K562 (cell line): Measurements from ENCODE around the gene NUP62CL. TPM values are rescaled to one million over a fixed set of nuclear protein-coding genes. Genes with fewer than 3 reads are reported as not detected.

ENCODE experiments used
- GTF2B ChIP-seq: IDR thresholded peaks from 2 replicates; pipeline ENCODE4 v1.6.1; 2011; ENCODE audit not compliant: insufficient read length; ENCODE audit errors: extremely low read depth
- MEF2D ChIP-seq: conservative IDR thresholded peaks from 2 replicates; pipeline ENCODE4 v1.6.1; 2016; ENCODE audit warnings: low read depth, missing genetic modification characterization, missing compliant biosample characterization
- MLLT1 ChIP-seq, 2 experiments: fragments of 450-650 bp; IDR thresholded peaks; 2 replicates each; pipeline ENCODE4 v1.6.1; 2016
- POLR2G ChIP-seq: fragments of 200-400 bp; formaldehyde crosslinking; IDR thresholded peaks from 2 replicates; pipeline ENCODE4 v1.6.1; 2017; ENCODE audit warnings: low read depth, mild to moderate bottlenecking, antibody characterized with exemption, low read length, moderate library complexity
- ZNF518B ChIP-seq: fragments of 250-450 bp; sonication (Bioruptor Pico); IDR thresholded peaks from 2 replicates; pipeline ENCODE4 v1.5.0; 2021; ENCODE audit warnings: mild to moderate bottlenecking, moderate library complexity
- polyA plus RNA-seq, 8 experiments: library from polyadenylated mRNA; depleted of rRNA in 4 of 8; stranded (reverse) in 5 of 8; unstranded in 3 of 8; fragments of >200 nt; fragmentation: Nextera tagmentation in 2 of 8; fragmentation: Illumina TruSeq in 1 of 8; extraction: Ambion mirVana in 2 of 8; extraction: Trizol in 1 of 8; gene quantifications; 2 replicates each; pipeline versions ENCODE4 v1.2.1 to v1.2.3, GENCODE V29; 2011 to 2014; ENCODE audit warnings: inconsistent platforms in 1 of 8, missing spikeins in 1 of 8
- total RNA-seq, 7 experiments: library from RNA; depleted of rRNA in 6 of 7; stranded (reverse); fragments of >200 nt in 6 of 7; fragmentation: Illumina TruSeq in 2 of 7; extraction: Trizol in 2 of 7; gene quantifications; 2 replicates each; pipeline versions ENCODE4 v1.2.1 to v1.2.3, GENCODE V29; 2011 to 2021; ENCODE audit warnings: low replicate concordance in 1 of 7

The NUP62CL gene
- total and polyA plus RNA-seq, 9 of the 15 experiments (the other 6 are each of a cell fraction or from before 2014, with no cell fraction given), result 29.7 to 101 (median 42.7) TPM

GRCh38 chrX:107205770-107206696 lies at the start of gene NUP62CL, which contains the start of gene DNAAF6 (continued):
- TF ChIP-seq MEF2D (tag), result 0 out of 2 replicates have a peak, but pooled peaks have one; percentile 48
- TF ChIP-seq GTF2B, result no peak
- 0 out of 4 replicates have a peak, but pooled peaks of 1 of the 2 experiments have one; percentile 24 for TF ChIP-seq MLLT1 (IDR thresholded peaks at IDR 0.05)
- peak; percentile 94 for TF ChIP-seq POLR2G
- TF ChIP-seq ZNF518B, result no peak
